ENCODE data around the gene PEX11G. TPM values are rescaled to one million over a fixed set of nuclear protein-coding genes. Genes with fewer than 3 reads are reported as not detected.

The PEX11G gene
- total and polyA plus RNA-seq, 7 donors: 2.3 to 12.3 (median 5.1) TPM; not detected in 1

- peak; percentile 95 for DNase-seq
- Histone ChIP-seq H3K4me1 (peaks cover 0 to 27% (median 16%) of the 10 kb centered on the region in 4 donors), H3K27ac (peak overlapping the region; percentile 87 to 97 (median 96)), H3K4me3 (peak overlapping the region; percentile 72 to 89 (median 84)), H3K27me3 (no peaks in the 10 kb centered on the region), H3K36me3 (peaks cover 0 to 42% (median 17%) of the 10 kb centered on the region in 4 donors), H3K9me3 (no peaks in the 10 kb centered on the region)
- TF ChIP-seq POLR2A (IDR thresholded peaks at IDR 0.05) (peak; percentile 57 to 70), EP300 (IDR thresholded peaks at IDR 0.05) (no peak), CTCF (IDR thresholded peaks at IDR 0.05) (no peak), POLR2AphosphoS5 (IDR thresholded peaks at IDR 0.05) (peak; percentile 87 to 95 (median 89))
- 0% methylated on average over 41 of the region's 41 CpGs for WGBS, 2 donors
- intact Hi-C loops (cut with DNase I): loop anchor here (10.0 kb wide), 1 partner anchor 799 kb away; the partner anchor contains the start of genes GPR108 and TRIP10
Observed at GRCh38 chr19:7533925-7534480, 45.2 kb upstream of the PEX11G start.

- peaks cover 0 to 27% (median 16%) of the 10 kb centered on the region in 4 donors for H3K4me1 ChIP-seq
- 29 to 42% methylated on average over 30 of the region's 30 CpGs for WGBS, 2 donors
- no peaks in the 10 kb centered on the region for H3K27me3 ChIP-seq
- H3K27ac ChIP-seq: peak overlapping the region; percentile 87 to 97 (median 96)
- no peak for TF ChIP-seq POLR2A (IDR thresholded peaks at IDR 0.05)
- TF ChIP-seq POLR2AphosphoS5 (IDR thresholded peaks at IDR 0.05): peak in 1 of 4 donors; percentile 5
- peak overlapping the region; percentile 72 to 89 (median 84) for H3K4me3 ChIP-seq
- intact Hi-C loops (cut with DNase I): loop anchor here (10.0 kb wide), 1 partner anchor 799 kb away; the partner anchor contains the start of genes GPR108 and TRIP10
- peaks cover 0 to 42% (median 17%) of the 10 kb centered on the region in 4 donors for H3K36me3 ChIP-seq
- DNase-seq: peak; percentile 92
- no peaks in the 10 kb centered on the region for H3K9me3 ChIP-seq
Observed at GRCh38 chr19:7533281-7533885, 44.5 kb upstream of the PEX11G start.

GRCh38 chr19:7529610-7530490 lies 41.0 kb upstream of the PEX11G start:
- Histone ChIP-seq H3K4me1 (peaks cover 0 to 10% (median 7%) of the 10 kb centered on the region in 4 donors), H3K27ac (no peak overlapping the region), H3K27me3 (no peaks in the 10 kb centered on the region), H3K9me3 (no peaks in the 10 kb centered on the region), H3K4me3 (no peak overlapping the region), H3K36me3 (peaks cover 13 to 62% (median 22%) of the 10 kb centered on the region in 4 donors)
- DNase-seq: no peak
- TF ChIP-seq POLR2AphosphoS5 (IDR thresholded peaks at IDR 0.05): no peak
- TF ChIP-seq POLR2A (IDR thresholded peaks at IDR 0.05): no peak
- TF ChIP-seq EP300 (IDR thresholded peaks at IDR 0.05): no peak
- TF ChIP-seq CTCF (IDR thresholded peaks at IDR 0.05): no peak
- intact Hi-C loops (cut with DNase I): loop anchor here (10.0 kb wide), 1 partner anchor 795 kb away; the partner anchor contains the start of genes GPR108 and TRIP10
- 97% methylated on average over 33 of the region's 33 CpGs for WGBS, 2 donors

DNA sequence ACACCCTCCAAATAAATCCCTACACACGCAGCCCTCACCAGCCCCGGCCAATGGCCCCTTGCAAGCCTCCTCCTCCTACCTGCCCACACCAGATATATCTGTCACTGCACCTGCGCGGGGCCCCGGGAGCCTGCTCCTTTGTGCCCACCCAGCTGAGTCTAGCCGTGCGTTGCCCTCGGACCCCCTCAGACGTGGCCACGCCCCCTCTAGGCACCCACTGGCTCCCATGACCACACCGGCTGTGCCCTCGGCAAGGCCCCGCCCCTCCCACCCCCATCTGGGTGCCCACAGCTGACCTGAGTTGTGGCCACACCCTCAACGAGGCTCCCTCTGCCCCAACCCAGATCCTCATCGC lies 40.4 kb upstream of the PEX11G start:
- Histone ChIP-seq H3K27ac (no peak overlapping the region), H3K4me1 (peaks cover 0 to 11% (median 7%) of the 10 kb centered on the region in 4 donors), H3K27me3 (no peaks in the 10 kb centered on the region), H3K4me3 (no peak overlapping the region), H3K36me3 (peaks cover 13 to 67% (median 24%) of the 10 kb centered on the region in 4 donors), H3K9me3 (no peaks in the 10 kb centered on the region)
- intact Hi-C loops (cut with DNase I): no loop called here
- TF ChIP-seq POLR2AphosphoS5 (IDR thresholded peaks at IDR 0.05) (no peak), CTCF (IDR thresholded peaks at IDR 0.05) (no peak), EP300 (IDR thresholded peaks at IDR 0.05) (no peak), POLR2A (IDR thresholded peaks at IDR 0.05) (no peak)
- WGBS, 2 donors: 87 to 88% methylated on average over 15 of the region's 15 CpGs
- DNase-seq: no peak
